K562 (cell line): ENCODE data around the gene C2orf92. TPM values are rescaled to one million over a fixed set of nuclear protein-coding genes. Genes with fewer than 3 reads are reported as not detected.
A peak's percentile ranks its signal among the peaks of the same experiment; 100 is the strongest.

Experiments used
- ATAC-seq: fragments of 200-7000 bp; cut with Tn5 transposase; 3 replicates; pipeline ENCODE4 v1.9.1; 2020; ENCODE audit warnings: moderate library complexity
- BruUV-seq: library from RNA; stranded (reverse); fragments of 400-500 nt; replicated peaks from 2 replicates; lab custom pipeline; 2021; lab: Mats Ljungman, UMichigan
- CTCF ChIA-PET: fragments of 300-600 bp; formaldehyde crosslinking; extraction: SDS; loops from one replicate; lab custom pipeline; 2021; ENCODE audit warnings: low intra/inter-chr PET ratio; lab: Yijun Ruan, JAX
- POLR2A ChIA-PET: fragments of 300-600, 350-650 bp; sonication (Branson Sonifier 250); formaldehyde crosslinking; extraction: SDS; loops from one replicate; lab custom pipeline; 2021; ENCODE audit warnings: antibody characterized with exemption, inconsistent platforms; lab: Yijun Ruan, JAX
- DNase-seq, 4 experiments: peaks; one replicate each; pipeline versions ENCODE4 v3.0.0 to v3.0.0-alpha.2; 2011 to 2018; ENCODE audit warnings: low spot score in 3 of 4, mixed read lengths in 3 of 4; ENCODE audit errors: extremely low read depth in 1 of 4
- FAIRE-seq: peaks from 2 replicates; lab custom pipeline; 2011; peaks lifted over from hg19 to GRCh38; lab: Jason Lieb, UNC
- H2AFZ ChIP-seq: 2 replicates; pipeline ENCODE4 v1.6.0; 2011; ENCODE audit warnings: low read depth, low read length, control low read depth, inconsistent platforms
- H3K27ac ChIP-seq: fragments of 200-600 bp; 3 replicates; pipeline ENCODE4 v1.8.0; 2011; ENCODE audit warnings: low read depth, mild to moderate bottlenecking, control low read depth, inconsistent platforms, low read length, moderate library complexity, mixed read lengths; ENCODE audit errors: extremely low read depth
- H3K27me3 ChIP-seq, 2 experiments: fragments of 300-600 bp in 1 of 2; 2 replicates in 1 of 2; 3 replicates in 1 of 2; pipeline versions ENCODE4 v1.6.0 to v1.8.0; 2011; ENCODE audit warnings: inconsistent platforms in 2 of 2, low read length in 2 of 2, mild to moderate bottlenecking in 1 of 2, mixed read lengths in 1 of 2, moderate library complexity in 1 of 2; ENCODE audit not compliant: control insufficient read depth in 2 of 2, insufficient read depth in 2 of 2
- H3K36me3 ChIP-seq: fragments of 300-600 bp; 3 replicates; pipeline ENCODE4 v1.8.0; 2011; ENCODE audit warnings: mild to moderate bottlenecking, low read length, inconsistent platforms; ENCODE audit not compliant: control insufficient read depth, insufficient read depth
- H3K4me1 ChIP-seq, 2 experiments: fragments of 200-600 bp in 1 of 2; replicated peaks in 1 of 2; 2 replicates in 1 of 2; 3 replicates in 1 of 2; pipeline versions ENCODE4 v1.5.1 to v1.8.0; 2011; ENCODE audit warnings: inconsistent platforms in 2 of 2, low read length in 2 of 2, mild to moderate bottlenecking in 1 of 2, mixed read lengths in 1 of 2, moderate library complexity in 1 of 2; ENCODE audit not compliant: control insufficient read depth in 2 of 2, insufficient read depth in 2 of 2
- H3K4me2 ChIP-seq: 2 replicates; pipeline ENCODE4 v1.6.1; 2011; ENCODE audit warnings: low read length, control low read depth, inconsistent platforms, mixed read lengths; ENCODE audit not compliant: insufficient read depth
- H3K4me3 ChIP-seq: fragments of 200-600 bp; sonication (generic), shearing (Covaris generic); 2 replicates; pipeline ENCODE4 v1.5.1; 2016; ENCODE audit warnings: control low read depth, inconsistent platforms
- H3K79me2 ChIP-seq: fragments of 200-600 bp; 3 replicates; pipeline ENCODE4 v1.8.0; 2011; ENCODE audit warnings: low read length, inconsistent platforms; ENCODE audit not compliant: control insufficient read depth, insufficient read depth
- H3K9ac ChIP-seq, 2 experiments: 2 replicates each; pipeline versions ENCODE4 v1.6.0 to v1.6.1; 2011; ENCODE audit warnings: low read depth in 2 of 2, low read length in 2 of 2, control low read depth in 1 of 2, inconsistent platforms in 1 of 2, mild to moderate bottlenecking in 1 of 2, mixed read lengths in 1 of 2; ENCODE audit not compliant: insufficient read depth in 1 of 2
- H3K9me1 ChIP-seq: one replicate; pipeline ENCODE4 v1.6.0; 2011; ENCODE audit warnings: inconsistent platforms, mild to moderate bottlenecking, low read length, moderate library complexity; ENCODE audit not compliant: control insufficient read depth, insufficient read depth
- H3K9me3 ChIP-seq: replicated peaks from 2 replicates; pipeline ENCODE4 v1.5.1; 2011; ENCODE audit warnings: low read depth, low read length, inconsistent platforms; ENCODE audit not compliant: control insufficient read depth, insufficient read depth
- H4K20me1 ChIP-seq: replicated peaks from 2 replicates; pipeline ENCODE4 v1.6.1; 2011; ENCODE audit warnings: low read length, inconsistent platforms, mixed read lengths; ENCODE audit not compliant: control insufficient read depth, insufficient read depth
- ATF7 ChIP-seq: fragments of 450-650 bp; IDR thresholded peaks from 2 replicates; pipeline ENCODE4 v1.7.1; 2014; ENCODE audit warnings: mild to moderate bottlenecking, moderate library complexity
- BCOR ChIP-seq: fragments of 450-650 bp; IDR thresholded peaks from 2 replicates; pipeline ENCODE4 v1.6.1; 2016
- CBX1 ChIP-seq: sonication (generic); IDR thresholded peaks from 2 replicates; pipeline ENCODE4 v1.6.1; 2016; ENCODE audit warnings: antibody characterized with exemption, low read depth, mild to moderate bottlenecking
- CTBP1 ChIP-seq: fragments of 450-650 bp; IDR thresholded peaks from 2 replicates; pipeline ENCODE4 v1.6.1; 2016; ENCODE audit warnings: borderline replicate concordance
- DPF2 ChIP-seq: fragments of 450-650 bp; IDR thresholded peaks from 2 replicates; pipeline ENCODE4 v1.6.1; 2016
- EP300 ChIP-seq: IDR thresholded peaks from 2 replicates; pipeline ENCODE4 v1.6.1; 2012; ENCODE audit warnings: low read length, improper control_type of control experiment
- FOS ChIP-seq: IDR thresholded peaks from 3 replicates; pipeline ENCODE4 v1.6.1; 2011; ENCODE audit not compliant: insufficient read length; ENCODE audit errors: extremely low read depth
- FOXP1 ChIP-seq: sonication (generic); formaldehyde crosslinking; IDR thresholded peaks from 2 replicates; pipeline ENCODE4 v1.8.0; 2022; ENCODE audit warnings: mild to moderate bottlenecking, missing genetic modification reagents
- HNRNPLL ChIP-seq: fragments of 200-400 bp; formaldehyde crosslinking; IDR thresholded peaks from 2 replicates; pipeline ENCODE4 v1.6.1; 2017; ENCODE audit warnings: low read length, low read depth, mild to moderate bottlenecking; ENCODE audit not compliant: poor library complexity, severe bottlenecking
- KDM1A ChIP-seq, 2 experiments: fragments of 450-650 bp; IDR thresholded peaks; 2 replicates each; pipeline ENCODE4 v1.6.1; 2016; ENCODE audit warnings: mild to moderate bottlenecking in 2 of 2
- KLF1 ChIP-seq: fragments of 450-650 bp; IDR thresholded peaks from 2 replicates; pipeline ENCODE4 v1.6.1; 2016; ENCODE audit warnings: missing genetic modification characterization, missing compliant biosample characterization
- PTTG1 ChIP-seq: fragments of 450-650 bp; IDR thresholded peaks from 2 replicates; pipeline ENCODE4 v1.6.1; 2016; ENCODE audit warnings: low read depth, mild to moderate bottlenecking, missing genetic modification characterization, missing compliant biosample characterization
- RBM25 ChIP-seq: fragments of 200-400 bp; formaldehyde crosslinking; IDR thresholded peaks from 2 replicates; pipeline ENCODE4 v1.6.1; 2018; ENCODE audit warnings: low read length, low read depth, moderate library complexity; ENCODE audit not compliant: severe bottlenecking
- RBM34 ChIP-seq: fragments of 200-400 bp; formaldehyde crosslinking; IDR thresholded peaks from 2 replicates; pipeline ENCODE4 v1.6.1; 2018; ENCODE audit warnings: low read length, borderline replicate concordance; ENCODE audit not compliant: insufficient read depth
- RCOR1 ChIP-seq, 2 experiments: IDR thresholded peaks; 2 replicates each; pipeline ENCODE4 v1.6.1; 2012; ENCODE audit warnings: low read depth in 2 of 2, low read length in 2 of 2, borderline replicate concordance in 1 of 2, improper control_type of control experiment in 1 of 2
- RUNX1 ChIP-seq: sonication (generic); IDR thresholded peaks from 2 replicates; pipeline ENCODE4 v1.6.1; 2016; ENCODE audit warnings: antibody characterized with exemption, low read depth
- SMARCA5 ChIP-seq: fragments of 450-650 bp; IDR thresholded peaks from 2 replicates; pipeline ENCODE4 v1.6.1; 2016
- TSC22D4 ChIP-seq: fragments of 450-650 bp; IDR thresholded peaks from 2 replicates; pipeline ENCODE4 v1.6.1; 2016; ENCODE audit warnings: missing genetic modification characterization, missing biosample characterization, control low read depth
- ZFP36 ChIP-seq: fragments of 150-350 bp; IDR thresholded peaks from 2 replicates; pipeline ENCODE4 v1.6.1; 2018; ENCODE audit warnings: low read length, low read depth; ENCODE audit not compliant: partially characterized antibody
- WGBS: fragments of 100-300 bp; shearing (Covaris generic); methylation state at CpG from one replicate; pipeline ENCODE4 v1.1.6; 2016; ENCODE audit warnings: low coverage, mixed read lengths; ENCODE audit not compliant: insufficient coverage; ENCODE audit errors: missing lambda C conversion rate; 5-methylcytosine and 5-hydroxymethylcytosine counted together
- in situ Hi-C: fragments of 300-500 bp; cut with MboI; formaldehyde crosslinking; loops from 4 replicates; pipeline ENCODE4 v1.15.0; 2018; ENCODE audit warnings: inconsistent platforms, mixed read lengths
- intact Hi-C: fragments of 100-400 bp; cut with micrococcal nuclease; formaldehyde crosslinking; loops from 2 replicates; pipeline ENCODE4 v1.14.2; 2022
- polyA plus RNA-seq, 8 experiments: library from polyadenylated mRNA; depleted of rRNA in 4 of 8; stranded (reverse) in 5 of 8; unstranded in 3 of 8; fragments of >200 nt; fragmentation: Nextera tagmentation in 2 of 8; fragmentation: Illumina TruSeq in 1 of 8; extraction: Ambion mirVana in 2 of 8; extraction: Trizol in 1 of 8; gene quantifications; 2 replicates each; pipeline versions ENCODE4 v1.2.1 to v1.2.3, GENCODE V29; 2011 to 2014; ENCODE audit warnings: inconsistent platforms in 1 of 8, missing spikeins in 1 of 8
- total RNA-seq, 7 experiments: library from RNA; depleted of rRNA in 6 of 7; stranded (reverse); fragments of >200 nt in 6 of 7; fragmentation: Illumina TruSeq in 2 of 7; extraction: Trizol in 2 of 7; gene quantifications; 2 replicates each; pipeline versions ENCODE4 v1.2.1 to v1.2.3, GENCODE V29; 2011 to 2021; ENCODE audit warnings: low replicate concordance in 1 of 7
- TF ChIP-seq, protein P1 (sequence below): sonication (generic); formaldehyde crosslinking; IDR thresholded peaks from 2 replicates; pipeline ENCODE4 v1.8.0; 2023; ENCODE audit warnings: mild to moderate bottlenecking, missing genetic modification reagents

The C2orf92 gene
- total and polyA plus RNA-seq, 9 of the 15 experiments (the other 6 are each of a cell fraction or from before 2014, with no cell fraction given): 0.65 to 6.8 (median 3.6) TPM

DNA sequence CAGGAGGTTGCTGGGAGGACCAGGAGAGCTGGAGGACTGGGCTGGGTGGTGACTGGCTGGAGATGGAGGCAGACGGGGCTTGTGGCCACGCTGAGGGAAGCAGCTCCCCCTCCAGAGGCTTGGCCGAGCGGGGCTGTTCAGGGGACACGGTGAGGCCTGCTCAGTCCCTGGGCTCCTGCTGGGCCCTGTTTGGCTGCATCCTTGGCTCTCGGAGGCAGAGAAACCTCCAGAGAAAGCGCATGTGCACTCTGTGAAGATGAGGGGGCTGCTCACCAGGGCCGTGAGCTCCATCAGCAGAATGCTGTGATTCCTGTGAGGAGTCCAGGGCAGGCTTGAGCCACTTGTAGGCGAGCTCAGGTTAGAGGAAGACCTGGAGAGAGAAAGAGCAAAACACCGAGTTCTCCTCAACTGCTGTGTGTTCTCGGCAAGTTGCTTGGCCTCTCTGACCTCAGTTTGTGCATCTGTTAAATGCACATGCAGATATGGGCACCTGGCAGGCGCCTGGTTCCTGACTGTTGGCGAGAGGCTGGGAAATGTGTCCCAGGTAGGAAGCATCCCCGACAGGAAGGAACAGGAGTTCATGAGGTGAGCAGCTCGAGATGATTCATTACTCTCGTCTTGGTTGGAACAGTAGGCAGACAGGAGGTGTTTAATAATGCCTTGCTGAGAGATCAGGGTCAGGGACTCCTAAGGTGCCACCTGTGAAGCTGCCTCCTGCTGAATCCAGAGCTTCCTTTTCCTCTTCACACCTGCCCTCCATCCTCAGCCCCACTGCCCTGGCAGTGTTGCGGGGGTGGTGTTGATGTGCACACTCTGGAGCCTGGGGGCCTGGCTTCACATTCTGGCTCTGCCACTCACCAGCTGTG is 44.8 kb downstream of the C2orf92 start:
- no peak overlapping the region for H3K4me3 ChIP-seq
- ATAC-seq (no peak), FAIRE-seq (no peak), DNase-seq (no peak)
- H3K79me2 ChIP-seq: no peaks in the 10 kb centered on the region
- ChIA-PET POLR2A (interaction anchor here (0.6 to 1.0 kb wide), 2 partner anchors 8 to 14 kb away, joined by 3 read pairs; no protein-coding TSS in a partner anchor), CTCF (no interaction called here)
- peaks cover 0 to 10% of the 10 kb centered on the region in 2 experiments; a peak in 2 of 5 replicates for H3K27me3 ChIP-seq
- no peaks in the 10 kb centered on the region; the same call in 1 of the 2 replicates for H3K9me3 ChIP-seq
- peaks cover 4% of the 10 kb centered on the region; the same call in 1 of the 2 replicates for H4K20me1 ChIP-seq
- no peak overlapping the region for H2AFZ ChIP-seq
- no peaks in the 10 kb centered on the region for H3K36me3 ChIP-seq
- WGBS: 58% methylated on average over 17 of the region's 17 CpGs
- in situ Hi-C loops: no loop called here
- peaks cover 3% of the 10 kb centered on the region for H3K9me1 ChIP-seq
- H3K4me1 ChIP-seq: peaks cover 24 to 48% of the 10 kb centered on the region in 2 experiments
- no TSS peak for BruUV-seq
- intact Hi-C loops: no loop called here
- H3K9ac ChIP-seq: peak overlapping the region in 1 of 2 experiments; percentile 19; a peak in 2 of 4 replicates
- no peak overlapping the region for H3K27ac ChIP-seq
- no peak overlapping the region for H3K4me2 ChIP-seq
- TF ChIP-seq ATF7 (no peak), RUNX1 (no peak), PTTG1 (tag) (no peak), ZFP36 (peak; percentile 81), CBX1 (peak; percentile 66; the same call in 1 of the 2 replicates), CTBP1 (no peak), FOS (no peak), EP300 (no peak), TSC22D4 (no peak), KLF1 (no peak), RBM25 (peak; percentile 85), SMARCA5 (peak; percentile 57; the same call in 1 of the 2 replicates), FOXP1 (CRISPR knock-in tag) (no peak), HNRNPLL (no peak), RCOR1 (IDR thresholded peaks at IDR 0.05; ENCODE audit: borderline replicate concordance in 1 of 2, low read depth in 2 of 2, low read length in 2 of 2) (peak in 1 of 2 experiments; percentile 29; a peak in 1 of 4 replicates), KDM1A (IDR thresholded peaks at IDR 0.05) (peak; percentile 63 to 73; a peak in 3 of 4 replicates), DPF2 (no peak), RBM34 (no peak), BCOR (peak; percentile 83)
- TF ChIP-seq, protein P1, sequence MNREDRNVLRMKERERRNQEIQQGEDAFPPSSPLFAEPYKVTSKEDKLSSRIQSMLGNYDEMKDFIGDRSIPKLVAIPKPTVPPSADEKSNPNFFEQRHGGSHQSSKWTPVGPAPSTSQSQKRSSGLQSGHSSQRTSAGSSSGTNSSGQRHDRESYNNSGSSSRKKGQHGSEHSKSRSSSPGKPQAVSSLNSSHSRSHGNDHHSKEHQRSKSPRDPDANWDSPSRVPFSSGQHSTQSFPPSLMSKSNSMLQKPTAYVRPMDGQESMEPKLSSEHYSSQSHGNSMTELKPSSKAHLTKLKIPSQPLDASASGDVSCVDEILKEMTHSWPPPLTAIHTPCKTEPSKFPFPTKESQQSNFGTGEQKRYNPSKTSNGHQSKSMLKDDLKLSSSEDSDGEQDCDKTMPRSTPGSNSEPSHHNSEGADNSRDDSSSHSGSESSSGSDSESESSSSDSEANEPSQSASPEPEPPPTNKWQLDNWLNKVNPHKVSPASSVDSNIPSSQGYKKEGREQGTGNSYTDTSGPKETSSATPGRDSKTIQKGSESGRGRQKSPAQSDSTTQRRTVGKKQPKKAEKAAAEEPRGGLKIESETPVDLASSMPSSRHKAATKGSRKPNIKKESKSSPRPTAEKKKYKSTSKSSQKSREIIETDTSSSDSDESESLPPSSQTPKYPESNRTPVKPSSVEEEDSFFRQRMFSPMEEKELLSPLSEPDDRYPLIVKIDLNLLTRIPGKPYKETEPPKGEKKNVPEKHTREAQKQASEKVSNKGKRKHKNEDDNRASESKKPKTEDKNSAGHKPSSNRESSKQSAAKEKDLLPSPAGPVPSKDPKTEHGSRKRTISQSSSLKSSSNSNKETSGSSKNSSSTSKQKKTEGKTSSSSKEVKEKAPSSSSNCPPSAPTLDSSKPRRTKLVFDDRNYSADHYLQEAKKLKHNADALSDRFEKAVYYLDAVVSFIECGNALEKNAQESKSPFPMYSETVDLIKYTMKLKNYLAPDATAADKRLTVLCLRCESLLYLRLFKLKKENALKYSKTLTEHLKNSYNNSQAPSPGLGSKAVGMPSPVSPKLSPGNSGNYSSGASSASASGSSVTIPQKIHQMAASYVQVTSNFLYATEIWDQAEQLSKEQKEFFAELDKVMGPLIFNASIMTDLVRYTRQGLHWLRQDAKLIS: no peak
